BJ (cell line): ENCODE measurements around the gene FAM83G. TPM values are rescaled to one million over a fixed set of nuclear protein-coding genes. Genes with fewer than 3 reads are reported as not detected.
"Not testable (repeated sequence)": the region's sequence is repeated elsewhere in the genome, so short reads cannot be mapped to it uniquely, and the experiment has no call there.

Experiments
- CTCF ChIA-PET: fragments of 350-600 bp; formaldehyde crosslinking; extraction: SDS; loops from one replicate; lab custom pipeline; 2021; ENCODE audit warnings: antibody characterized with exemption, inconsistent platforms; lab: Yijun Ruan, JAX
- POLR2A ChIA-PET: fragments of 300-600 bp; sonication (Branson Sonifier 250); formaldehyde crosslinking; extraction: SDS; loops from one replicate; lab custom pipeline; 2021; ENCODE audit warnings: antibody characterized with exemption; lab: Charles Lee
- DNase-seq: peaks from one replicate; pipeline ENCODE4 v3.0.0-alpha.2; 2011; ENCODE audit warnings: low read depth
- H3K27me3 ChIP-seq: 2 replicates; pipeline ENCODE4 v1.6.0; 2011; ENCODE audit warnings: low read length; ENCODE audit not compliant: control insufficient read depth, insufficient read depth
- H3K36me3 ChIP-seq: 2 replicates; pipeline ENCODE4 v1.5.1; 2011; ENCODE audit warnings: low read length; ENCODE audit not compliant: control insufficient read depth, insufficient read depth
- H3K4me3 ChIP-seq: 2 replicates; pipeline ENCODE4 v1.5.1; 2011; ENCODE audit warnings: low read depth, mild to moderate bottlenecking, control low read depth, low read length
- CTCF ChIP-seq: IDR thresholded peaks from 2 replicates; pipeline ENCODE4 v1.5.1; 2011; ENCODE audit warnings: low read depth, mild to moderate bottlenecking, control low read depth, inconsistent platforms, low read length, moderate library complexity; ENCODE audit not compliant: insufficient read depth
- polyA plus RNA-seq: library from polyadenylated mRNA; depleted of rRNA; stranded (reverse); fragments of >200 nt; gene quantifications from 2 replicates; pipeline ENCODE4 v1.2.3, GENCODE V29; 2011

FAM83G gene
- polyA plus RNA-seq, 1 experiment = 10.3 TPM

- ChIA-PET CTCF (interaction anchor here (0.8 to 1.6 kb wide), 3 partner anchors 8 to 66 kb away, joined by 3 read pairs; no protein-coding TSS in a partner anchor), POLR2A (no interaction called here)
- no peak for DNase-seq
- no peak for TF ChIP-seq CTCF
- Histone ChIP-seq H3K4me3 (no peak overlapping the region), H3K27me3 (no peaks in the 10 kb centered on the region; the same call in none of the 2 replicates), H3K36me3 (no peaks in the 10 kb centered on the region)
Observed at GRCh38 chr17:18937981-18938691, 66.4 kb downstream of the FAM83G start.

DNA sequence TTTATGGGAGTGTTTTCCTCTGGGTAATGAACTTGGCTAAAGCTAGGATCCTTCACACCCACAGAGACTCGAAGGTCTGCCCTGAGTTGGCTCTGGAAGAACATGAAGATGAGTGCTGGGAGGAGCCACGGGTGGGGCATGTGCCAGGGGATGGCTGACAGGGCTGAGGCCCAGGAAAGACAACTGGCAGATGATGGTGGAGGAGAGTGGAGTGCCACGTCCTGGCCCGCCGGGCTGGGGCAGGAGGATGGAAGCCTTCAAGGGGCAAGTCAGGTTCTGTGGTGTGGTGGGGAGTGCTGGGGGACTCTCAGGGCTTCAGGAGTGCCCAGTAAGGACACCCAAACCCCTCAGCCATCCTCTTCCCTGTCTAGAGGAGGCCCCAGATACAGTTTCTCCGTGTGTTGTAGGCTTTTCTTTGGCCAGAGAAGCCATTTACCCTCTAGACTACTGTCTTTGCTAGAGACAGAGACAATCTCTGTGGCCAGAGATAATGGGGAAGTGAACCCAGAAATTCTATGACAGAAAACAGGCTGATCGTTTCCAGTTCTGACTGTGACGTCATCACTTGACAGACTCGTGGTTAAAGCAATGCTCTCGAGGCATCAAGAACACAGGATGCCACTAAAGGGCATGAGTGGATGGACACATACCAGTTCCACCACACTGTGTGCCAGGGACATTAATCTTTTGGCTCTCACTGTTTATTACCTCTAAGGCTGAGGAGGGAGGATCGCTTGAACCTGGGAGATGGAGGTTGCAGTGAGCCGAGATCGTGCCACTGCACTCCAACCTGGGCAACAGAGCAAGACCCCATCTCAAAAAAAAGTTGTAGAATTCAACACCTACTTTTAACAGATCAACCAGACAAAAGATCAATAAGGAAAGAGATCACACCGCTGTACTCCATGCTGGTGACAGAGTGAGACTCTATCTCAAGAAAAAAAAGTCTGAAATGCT is 71.2 kb downstream of the FAM83G start:
- no peak for DNase-seq
- H3K36me3 ChIP-seq = peaks cover 4% of the 10 kb centered on the region
- ChIA-PET POLR2A (no interaction called here), CTCF (no interaction called here)
- no peak overlapping the region for H3K4me3 ChIP-seq
- no peaks in the 10 kb centered on the region; the same call in 1 of the 2 replicates for H3K27me3 ChIP-seq
- TF ChIP-seq CTCF = no peak

DNA sequence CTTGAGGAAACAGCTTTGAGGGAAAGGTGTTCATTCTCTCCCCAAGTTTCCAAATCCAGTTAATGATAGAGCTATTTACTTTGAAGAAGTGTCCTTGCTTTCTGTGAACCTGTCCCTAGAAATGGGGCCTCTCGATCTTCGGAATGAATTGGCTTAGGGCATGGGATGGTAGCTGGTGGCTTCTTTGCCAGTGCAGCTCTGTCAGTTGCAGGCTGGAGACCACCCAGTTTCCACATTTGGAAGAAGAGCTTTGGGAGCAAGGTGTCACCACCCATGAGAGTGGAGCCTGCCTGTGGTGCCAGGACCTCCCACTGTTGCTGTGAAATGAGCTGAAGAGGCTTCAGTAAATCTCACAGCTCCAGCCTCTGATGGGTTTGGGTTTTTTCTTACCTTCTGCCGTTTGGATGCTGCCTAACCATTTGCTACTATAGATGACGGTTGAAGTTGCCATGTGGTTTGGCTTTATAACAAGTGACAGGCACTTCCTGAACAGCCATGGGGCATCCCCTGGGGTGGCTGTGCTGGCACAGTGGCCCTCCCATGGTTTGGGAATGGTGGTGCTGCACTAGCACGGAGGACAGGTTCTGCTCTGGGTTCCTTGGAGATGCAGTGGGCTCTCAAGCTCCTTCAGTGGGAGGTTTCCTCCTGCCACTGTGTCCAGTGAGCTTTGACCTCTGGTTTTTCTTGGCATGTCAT is 72.1 kb downstream of the FAM83G start:
- H3K36me3 ChIP-seq = peaks cover 4% of the 10 kb centered on the region
- ChIA-PET CTCF (no interaction called here), POLR2A (no interaction called here)
- no peak for TF ChIP-seq CTCF
- no peak overlapping the region for H3K4me3 ChIP-seq
- DNase-seq = no peak
- no peaks in the 10 kb centered on the region; the same call in 1 of the 2 replicates for H3K27me3 ChIP-seq

- TF ChIP-seq CTCF = no peak
- H3K4me3 ChIP-seq = no peak overlapping the region
- ChIA-PET POLR2A (no interaction called here), CTCF (no interaction called here)
- DNase-seq = no peak
- H3K36me3 ChIP-seq = peaks cover 6% of the 10 kb centered on the region
- H3K27me3 ChIP-seq = no peaks in the 10 kb centered on the region
Observed at GRCh38 chr17:18928628-18929125, 75.9 kb downstream of the FAM83G start.

- Histone ChIP-seq H3K4me3 (no peak overlapping the region), H3K36me3 (peaks cover 4% of the 10 kb centered on the region), H3K27me3 (no peaks in the 10 kb centered on the region)
- ChIA-PET POLR2A (no interaction called here), CTCF (no interaction called here)
- DNase-seq = no peak
- no peak for TF ChIP-seq CTCF
Observed at GRCh38 chr17:18925187-18925586, 79.4 kb downstream of the FAM83G start.

DNA sequence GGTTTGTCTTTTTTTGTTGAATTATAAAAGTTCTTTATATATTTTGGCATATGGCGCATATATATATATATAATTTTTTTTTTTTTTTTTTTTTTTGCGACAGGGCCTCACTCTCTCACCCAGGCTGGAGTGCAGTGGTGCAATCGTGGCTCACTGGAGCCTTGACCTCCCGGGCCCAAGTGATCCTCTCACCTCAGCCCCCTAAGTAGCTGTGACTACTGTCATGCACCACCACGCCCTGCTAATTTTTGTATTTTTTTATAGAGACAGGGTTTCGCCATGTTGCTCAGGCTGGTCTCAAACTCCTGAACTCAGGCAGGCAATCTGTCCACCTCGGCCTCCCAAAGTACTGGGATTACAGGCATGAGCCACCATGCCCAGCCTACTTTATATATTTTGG is 82.0 kb downstream of the FAM83G start:
- DNase-seq, H3K36me3 ChIP-seq, CTCF ChIA-PET, POLR2A ChIA-PET, H3K4me3 ChIP-seq, H3K27me3 ChIP-seq: not testable (repeated sequence)
